SK-MEL-5 (cell line): ENCODE measurements around the gene MTARC1. TPM values are rescaled to one million over a fixed set of nuclear protein-coding genes. Genes with fewer than 3 reads are reported as not detected.

Source experiments
- DNase-seq: peaks from one replicate; pipeline ENCODE4 v3.0.0-alpha.2; 2016; ENCODE audit warnings: low read depth, low spot score
- in situ Hi-C: cut with HindIII; loops from 2 replicates; pipeline ENCODE4 v1.10.0; 2016; ENCODE audit warnings: low sequenced_read_pairs, high pct_unique_total_duplicates, low pct_unique_long_range_greater_than_20kb
- total RNA-seq: library from RNA; depleted of rRNA; stranded (reverse); fragments of >200 nt; shearing (Covaris generic); gene quantifications from 2 replicates; pipeline ENCODE4 v1.2.3, GENCODE V29; 2014; rRNA removed

Gene MTARC1
- total RNA-seq, 1 experiment from 2014 or later = 1.6 TPM

GRCh38 chr1:220817907-220818306 is 31.2 kb downstream of the MTARC1 start:
- in situ Hi-C loops = no loop called here

DNA sequence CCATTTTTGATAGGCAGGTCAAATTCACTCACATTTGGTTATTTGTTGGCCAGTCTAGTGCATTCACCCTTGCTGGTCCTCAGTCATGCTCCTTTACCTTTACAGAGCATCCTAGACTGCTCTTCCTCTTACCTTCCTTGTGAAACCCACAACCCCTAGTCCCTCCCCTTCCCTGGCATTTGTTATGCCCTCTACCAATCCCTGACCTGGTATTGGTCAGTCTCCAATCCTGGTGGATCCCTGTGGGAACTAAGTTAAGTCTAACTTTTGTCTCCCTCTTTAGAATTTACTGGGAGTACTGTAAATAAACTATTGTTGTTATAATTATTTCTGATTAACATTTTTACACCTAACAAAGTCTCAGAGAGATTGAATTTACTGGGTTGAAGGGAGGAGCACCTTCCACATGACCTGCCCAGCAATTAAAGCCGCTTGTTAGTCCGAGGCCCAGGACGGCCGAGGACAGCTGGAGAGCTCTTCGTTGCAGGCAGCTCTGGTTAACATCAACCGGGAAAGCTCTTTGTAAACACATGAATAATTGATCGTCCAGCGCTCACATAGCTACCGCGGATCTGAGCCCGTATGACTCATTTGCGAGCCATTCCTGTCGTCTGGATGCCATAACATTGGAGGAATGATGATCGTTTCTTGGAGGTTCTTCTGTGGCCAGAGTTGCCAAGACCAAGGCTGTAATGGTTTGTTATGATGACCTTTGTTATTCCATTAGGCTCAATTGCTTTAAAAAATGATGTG is 31.9 kb downstream of the MTARC1 start:
- in situ Hi-C loops = no loop called here

More at GRCh38 chr1:220817907-220818306, 31.2 kb downstream of the MTARC1 start:
- DNase-seq = no peak

DNA sequence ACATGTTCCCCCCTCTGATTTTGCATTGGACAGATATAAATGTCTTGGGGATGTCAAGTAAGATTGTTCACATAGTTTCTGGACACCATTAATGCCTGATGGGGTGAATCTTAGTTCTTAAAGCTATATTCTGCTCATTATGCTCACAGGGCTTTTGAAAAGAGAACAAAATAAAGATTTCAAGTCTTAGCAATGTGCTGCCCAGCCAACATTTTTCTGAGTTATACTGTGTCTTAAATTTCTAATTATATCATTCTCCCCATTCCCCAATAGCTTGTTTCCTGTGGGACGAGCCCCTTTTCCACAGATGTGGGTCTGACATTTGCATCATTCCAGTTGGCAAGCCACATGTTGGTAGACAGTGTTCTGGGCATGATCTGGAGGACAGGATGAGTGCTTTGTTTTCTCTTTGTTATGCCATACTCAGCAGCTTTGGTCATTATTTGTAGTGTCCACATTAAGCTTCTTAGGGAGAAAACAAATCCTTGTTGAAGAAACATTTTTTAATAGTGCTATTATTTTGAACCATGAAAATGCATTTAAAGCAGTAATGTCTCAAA is 32.8 kb downstream of the MTARC1 start:
- DNase-seq = no peak
- in situ Hi-C loops = no loop called here

More for the DNA sequence above, 31.9 kb downstream of the MTARC1 start:
- no peak for DNase-seq

- in situ Hi-C loops = no loop called here
- no peak for DNase-seq
Observed at GRCh38 chr1:220824031-220824989, 37.6 kb downstream of the MTARC1 start.

GRCh38 chr1:220825819-220826551 is 39.3 kb downstream of the MTARC1 start:
- in situ Hi-C loops = no loop called here
- peak; percentile 67 for DNase-seq

- DNase-seq = no peak
- in situ Hi-C loops = no loop called here
Observed at GRCh38 chr1:220826729-220827128, 40.0 kb downstream of the MTARC1 start.

DNA sequence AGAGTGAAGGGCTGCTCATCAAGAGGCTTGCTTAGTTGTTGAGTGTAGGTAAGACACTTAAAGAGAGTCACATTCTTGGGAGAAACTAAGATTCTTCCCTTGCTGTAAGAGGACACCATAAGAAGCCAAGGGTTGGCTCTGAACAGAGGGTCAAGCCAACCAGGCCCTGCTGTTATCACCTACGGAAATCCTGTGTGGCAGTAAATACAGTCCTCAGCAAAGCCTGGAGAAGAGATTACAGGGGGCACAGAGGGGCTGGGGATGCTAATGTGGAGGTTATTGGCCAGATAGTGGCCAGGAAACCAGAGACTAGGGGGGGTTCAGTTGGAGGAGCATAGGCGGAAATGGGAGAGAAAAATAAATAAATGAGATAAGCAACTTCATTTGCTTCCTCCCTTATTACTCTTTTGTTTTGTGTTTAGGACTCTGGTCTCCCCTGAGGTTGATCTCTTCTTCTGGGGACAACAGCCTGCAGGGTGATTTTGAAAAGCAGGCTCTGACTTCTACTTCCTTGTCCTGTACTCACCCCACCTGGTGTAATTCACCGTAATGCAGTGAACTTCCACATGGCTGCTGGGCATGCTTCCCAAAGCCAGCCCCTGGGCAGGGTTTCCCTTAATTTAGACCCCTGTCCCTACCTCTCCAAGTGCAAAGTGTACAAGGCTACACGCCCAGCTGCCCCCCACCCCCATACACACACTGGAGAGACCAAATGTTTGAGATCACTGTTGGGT is 40.9 kb downstream of the MTARC1 start:
- in situ Hi-C loops = no loop called here
- no peak for DNase-seq

DNA sequence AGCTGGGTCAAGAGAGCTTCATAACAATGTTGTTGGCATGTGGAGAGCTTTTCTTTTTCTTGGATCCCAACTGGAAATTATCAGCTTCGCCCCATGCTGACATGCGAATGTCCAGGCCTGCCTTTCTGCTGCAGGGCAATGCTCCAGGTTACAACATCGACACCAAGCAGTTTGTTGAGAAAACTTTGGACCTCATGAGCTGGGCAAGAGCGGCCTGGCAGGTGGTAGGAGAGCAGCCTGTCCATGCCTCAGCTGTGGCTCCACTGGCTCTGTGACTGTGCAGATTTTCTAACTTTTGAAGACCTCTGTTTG is 41.4 kb downstream of the MTARC1 start:
- no peak for DNase-seq
- in situ Hi-C loops = no loop called here

- DNase-seq = no peak
- in situ Hi-C loops = no loop called here
Observed at GRCh38 chr1:220828950-220829586, 42.4 kb downstream of the MTARC1 start.

- in situ Hi-C loops = no loop called here
- peak; percentile 80 for DNase-seq
Observed at GRCh38 chr1:220833436-220833835, 46.7 kb downstream of the MTARC1 start.

DNA sequence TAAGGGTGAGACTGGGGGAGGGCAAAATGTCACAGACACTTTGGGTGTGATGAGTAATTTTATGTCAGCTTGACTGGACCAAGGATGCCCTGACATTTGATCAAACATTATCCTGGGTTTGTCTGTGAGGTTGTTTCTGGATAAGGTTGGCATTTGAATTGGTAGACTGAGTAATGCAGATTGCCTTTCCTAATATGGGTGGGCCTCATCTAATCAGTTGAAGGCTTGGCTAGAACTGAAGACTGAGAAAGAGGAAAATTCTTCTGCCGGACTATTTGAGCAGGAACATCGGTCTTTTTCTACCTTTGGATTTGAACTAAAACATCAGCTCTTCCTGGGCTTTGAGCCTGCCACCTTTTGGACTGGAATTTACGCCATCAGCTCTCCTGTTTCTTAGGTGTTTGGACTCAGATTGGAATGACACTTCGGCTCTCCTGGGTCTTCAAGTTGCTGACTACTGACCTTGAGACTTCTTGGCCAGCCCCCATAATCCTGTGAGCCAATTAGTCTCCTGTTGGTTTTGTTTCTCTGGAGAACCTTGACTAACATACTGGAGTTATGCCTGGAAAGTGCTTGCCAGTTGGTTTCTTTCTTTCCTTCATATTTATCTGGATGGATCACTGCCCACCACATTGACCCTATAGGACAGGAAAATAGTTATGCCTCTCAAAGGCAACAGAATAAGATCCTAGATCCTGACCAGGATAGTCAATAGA is 47.6 kb downstream of the MTARC1 start:
- in situ Hi-C loops = no loop called here
- no peak for DNase-seq

Other genes with a start within 250 kb of the MTARC1 start
- 10.3 and 11.8 TPM in 2 replicates for gene C1orf115, start 96.5 kb upstream of the MTARC1 start, total RNA-seq
- 1.2 TPM in 2 replicates for gene MTARC2, start 38.6 kb upstream of the MTARC1 start, total RNA-seq
- 4.9 and 5.3 TPM in 2 replicates for gene HLX, start 92.5 kb downstream of the MTARC1 start, total RNA-seq